Measurements from ENCODE around the gene VEGFC.

DNA sequence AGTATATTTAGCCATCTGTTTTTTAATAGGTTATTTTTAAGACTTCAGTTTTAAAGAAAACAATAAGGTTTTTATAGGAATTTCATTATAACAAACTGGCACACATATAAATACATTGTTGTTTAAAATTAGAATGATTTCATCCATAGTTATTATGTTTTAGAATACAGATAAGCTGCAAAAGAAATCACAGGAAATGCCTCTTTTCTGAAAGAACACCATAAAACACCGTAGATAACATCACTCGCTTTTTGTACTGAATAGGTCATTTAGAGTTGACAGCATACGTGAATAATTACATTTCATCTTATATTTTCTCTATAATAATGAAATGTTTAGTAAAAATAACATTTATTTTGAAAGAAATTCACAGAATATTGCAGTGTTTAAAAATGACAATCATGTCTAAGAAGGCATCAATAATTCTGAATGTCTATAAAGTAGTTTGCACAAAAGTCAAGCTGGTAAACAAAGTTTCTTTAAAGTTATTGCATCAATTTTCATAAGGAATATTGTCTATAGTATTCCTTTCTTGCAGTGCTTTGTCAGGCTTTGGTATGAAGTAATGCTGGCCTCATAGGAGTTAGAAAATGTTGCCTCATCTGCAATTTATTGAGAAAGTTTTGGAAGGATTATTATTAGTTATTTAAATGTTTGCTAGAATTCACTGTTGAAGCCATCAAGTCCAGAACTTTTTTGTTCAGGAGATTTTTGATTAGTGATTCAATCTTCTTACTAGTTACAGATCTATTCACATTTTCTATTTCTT, 17.9 kb upstream of the VEGFC start:
- TF ChIP-seq FOXM1 (IDR thresholded peaks at IDR 0.05; ENCODE audit: borderline replicate concordance) (no peak), LEF1 (IDR thresholded peaks at IDR 0.05; ENCODE audit: borderline replicate concordance) (no peak), HDGF (IDR thresholded peaks at IDR 0.05; ENCODE audit: borderline replicate concordance) (no peak)
